GM19351 (cell line): ENCODE results near the gene PARD6G.
A peak's percentile ranks its signal among the peaks of the same experiment; 100 is the strongest.

Experiments
- ATAC-seq: cut with Tn5 transposase; IDR thresholded peaks from one replicate; pipeline ENCODE4 v1.9.1; 2021; ENCODE audit warnings: mild to moderate bottlenecking, moderate library complexity; ENCODE audit not compliant: unreplicated experiment

The PARD6G gene

DNA sequence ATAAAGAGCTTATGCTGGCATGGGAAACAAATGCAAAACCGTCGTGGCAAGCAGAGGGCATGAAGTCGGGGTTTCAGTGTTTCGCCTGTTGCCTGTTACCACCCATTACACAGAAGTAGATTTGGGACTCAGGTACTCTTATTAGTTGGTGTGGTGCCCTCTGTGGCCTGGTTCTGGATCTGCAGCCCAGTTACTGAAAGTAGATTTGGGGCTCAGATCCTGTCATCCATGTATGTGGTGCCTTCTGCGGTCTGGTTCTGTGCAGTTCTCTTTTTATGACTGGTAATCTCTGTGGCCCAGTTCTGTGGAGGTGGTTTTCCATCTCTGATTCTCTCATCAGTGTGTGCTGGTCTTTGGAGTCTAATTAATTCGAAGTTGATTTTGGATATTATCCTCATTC lies 93.0 kb downstream of the PARD6G start:
- peak; percentile 88 for ATAC-seq

DNA sequence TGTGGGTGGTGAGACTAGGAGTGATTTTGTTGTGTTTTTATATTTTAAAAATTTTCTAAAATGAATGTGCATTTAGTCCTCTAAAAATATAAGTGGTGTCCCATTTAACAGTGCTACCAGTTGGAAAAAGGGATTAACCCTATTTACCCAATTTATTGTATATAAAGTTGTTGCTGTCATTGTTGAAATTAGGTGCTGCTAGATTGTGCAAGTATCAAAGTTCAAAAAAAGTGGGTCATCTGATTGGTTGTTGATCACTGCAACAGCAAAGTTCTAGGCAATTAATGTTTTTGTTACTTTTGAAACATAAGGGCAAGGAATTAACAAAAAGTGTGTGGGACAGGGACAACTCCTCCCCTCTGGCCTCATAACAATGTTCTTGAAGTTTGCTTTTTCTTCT lies 97.6 kb downstream of the PARD6G start:
- no peak for ATAC-seq

DNA sequence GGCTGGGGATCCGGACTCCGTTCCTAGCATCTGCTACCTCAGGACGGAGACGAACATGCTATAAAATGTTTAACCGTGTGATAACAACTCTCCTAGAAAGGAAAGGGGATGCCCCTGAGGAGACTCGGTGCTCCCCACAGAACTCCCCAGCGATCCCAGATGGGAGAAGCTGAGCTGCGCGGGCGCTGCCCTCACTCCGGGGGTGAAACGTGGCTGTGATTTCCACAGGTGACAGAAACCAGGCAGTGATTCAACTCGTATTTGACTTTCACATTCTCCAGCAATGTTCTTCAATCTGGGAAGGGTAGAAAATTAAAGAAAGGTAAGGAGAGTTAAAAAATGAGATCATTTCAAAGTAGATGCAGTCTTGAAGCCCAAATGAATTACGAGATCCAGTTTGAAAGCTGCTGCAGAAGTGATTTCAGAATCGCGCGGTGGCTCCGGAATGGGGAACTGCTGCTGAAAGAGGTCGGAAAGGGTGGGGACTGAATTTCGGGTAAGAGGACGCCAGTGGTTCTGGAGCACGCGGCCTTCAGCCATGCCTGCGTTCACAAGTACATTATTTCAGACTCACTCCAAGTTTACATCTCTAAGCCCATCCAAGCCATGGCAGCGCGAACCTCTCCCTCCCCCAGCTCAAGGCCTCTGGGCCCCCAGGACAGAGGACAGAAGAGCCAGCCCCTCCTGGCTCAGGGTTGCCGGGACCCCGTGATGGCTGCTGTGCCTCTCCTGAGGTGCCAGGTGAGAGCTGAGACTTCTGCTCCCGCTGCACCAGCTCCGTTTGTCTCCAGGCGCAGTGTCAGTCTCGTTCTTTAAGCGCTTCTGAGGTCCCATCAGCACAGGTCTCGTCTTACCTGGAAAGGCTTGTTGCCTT lies 98.8 kb downstream of the PARD6G start:
- no peak for ATAC-seq

DNA sequence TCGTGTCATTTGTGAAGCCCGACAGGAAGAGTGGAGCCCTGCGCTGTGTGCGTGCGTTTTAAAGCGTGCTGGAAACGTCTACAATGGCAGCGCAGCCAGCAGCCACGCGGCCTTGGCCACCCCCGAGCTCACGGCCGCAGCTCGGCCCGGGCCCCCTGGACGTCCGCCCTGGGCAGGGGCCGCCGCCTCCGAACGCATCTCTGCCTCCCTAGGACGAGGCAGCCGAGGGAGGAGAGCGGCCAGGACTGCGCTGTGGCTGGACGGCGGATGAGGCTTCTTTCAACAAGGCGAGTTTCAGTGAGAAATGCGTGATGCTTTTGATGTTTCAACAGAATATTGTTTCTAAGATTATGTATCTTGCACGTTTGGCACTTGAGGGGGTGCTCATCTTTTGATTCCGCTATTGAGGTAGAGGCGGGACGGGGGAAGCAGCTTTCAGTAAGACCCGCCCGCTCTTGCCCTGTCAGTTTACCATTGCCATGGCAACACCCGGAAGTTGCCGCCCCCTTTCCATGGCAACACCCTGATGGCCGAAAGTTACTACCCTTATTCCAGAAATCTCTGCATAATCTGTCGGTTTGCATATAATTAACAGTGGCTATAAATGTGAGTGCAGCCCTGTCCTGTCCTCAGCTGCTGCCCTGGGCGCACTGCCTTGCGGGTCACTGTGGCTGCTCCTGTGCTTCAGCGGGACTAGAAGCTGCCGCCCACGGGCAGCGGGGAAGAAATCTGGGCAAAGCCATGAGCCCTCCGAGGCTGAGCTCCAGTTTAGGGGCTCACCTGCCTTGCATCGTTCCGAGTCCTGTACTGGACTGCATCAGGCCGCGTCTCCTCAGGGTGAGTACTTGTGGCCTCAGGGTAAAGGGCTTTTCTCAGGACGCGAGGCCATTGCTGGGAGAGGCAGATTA lies 99.6 kb downstream of the PARD6G start:
- peak; percentile 83 for ATAC-seq

DNA sequence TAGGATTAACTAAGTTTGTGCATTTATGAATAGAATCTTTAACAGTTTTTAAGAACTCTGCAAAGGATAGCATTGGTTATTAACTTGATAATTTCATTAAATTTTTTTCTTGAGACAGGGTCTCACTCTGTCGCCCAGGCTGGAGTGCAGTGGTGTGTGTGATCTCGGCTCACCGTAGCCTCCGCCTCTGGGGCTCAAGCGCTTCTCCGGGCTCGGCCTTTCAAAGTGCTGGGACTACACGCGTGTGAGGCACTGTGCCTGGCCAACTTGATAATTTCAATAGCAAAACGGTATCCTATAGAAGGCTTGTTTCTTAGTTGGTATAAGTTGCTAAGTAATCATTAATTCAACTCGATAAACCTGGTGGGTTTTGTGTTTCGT lies 100.3 kb downstream of the PARD6G start:
- ATAC-seq = peak; percentile 21

DNA sequence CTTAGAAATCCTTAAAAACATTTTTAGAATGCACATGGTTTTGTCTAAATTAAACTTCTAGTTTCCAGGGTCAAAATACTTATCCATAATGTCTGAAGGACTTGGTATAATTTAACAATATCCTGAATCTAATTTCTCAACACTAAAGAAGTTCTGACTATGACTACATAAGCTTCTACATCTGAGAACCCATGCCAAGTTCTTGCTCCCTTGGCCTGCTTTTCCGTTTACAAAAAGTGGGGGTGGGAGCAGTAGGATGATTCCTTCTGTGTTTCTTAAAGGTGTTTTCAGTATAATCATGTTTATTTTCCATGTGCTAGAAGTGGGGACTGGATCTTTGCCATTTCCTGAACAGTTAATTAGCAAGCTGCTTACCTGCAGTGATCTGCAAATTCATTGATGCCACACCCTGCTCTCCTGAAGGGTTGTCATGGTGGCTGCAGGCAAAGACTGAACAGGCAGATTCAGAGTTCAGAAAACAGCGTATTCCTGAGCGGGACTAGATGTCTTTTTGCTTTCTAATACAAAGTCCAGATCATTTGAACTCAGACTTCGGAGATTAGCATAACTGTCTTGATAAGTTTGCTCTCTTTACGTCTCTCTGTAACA lies 102.0 kb downstream of the PARD6G start:
- no peak for ATAC-seq

DNA sequence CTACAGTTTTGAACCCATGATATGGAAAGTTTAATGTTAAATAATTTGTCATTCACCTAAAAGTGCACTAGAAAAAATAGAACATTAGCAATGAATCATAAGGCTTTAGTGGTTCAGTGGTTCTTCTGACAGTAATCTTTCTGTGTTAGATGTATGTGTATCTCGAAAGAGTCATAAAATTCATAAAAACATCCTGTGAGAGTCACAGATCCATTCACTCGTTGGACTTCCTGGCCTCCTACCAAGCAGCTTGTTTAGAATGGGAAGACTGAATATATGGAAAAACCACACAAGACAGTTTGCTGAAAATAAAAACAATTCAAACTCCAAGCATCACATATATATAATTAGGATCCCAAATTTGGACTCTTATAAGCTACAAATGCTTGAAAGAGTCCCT lies 103.4 kb downstream of the PARD6G start:
- no peak for ATAC-seq

DNA sequence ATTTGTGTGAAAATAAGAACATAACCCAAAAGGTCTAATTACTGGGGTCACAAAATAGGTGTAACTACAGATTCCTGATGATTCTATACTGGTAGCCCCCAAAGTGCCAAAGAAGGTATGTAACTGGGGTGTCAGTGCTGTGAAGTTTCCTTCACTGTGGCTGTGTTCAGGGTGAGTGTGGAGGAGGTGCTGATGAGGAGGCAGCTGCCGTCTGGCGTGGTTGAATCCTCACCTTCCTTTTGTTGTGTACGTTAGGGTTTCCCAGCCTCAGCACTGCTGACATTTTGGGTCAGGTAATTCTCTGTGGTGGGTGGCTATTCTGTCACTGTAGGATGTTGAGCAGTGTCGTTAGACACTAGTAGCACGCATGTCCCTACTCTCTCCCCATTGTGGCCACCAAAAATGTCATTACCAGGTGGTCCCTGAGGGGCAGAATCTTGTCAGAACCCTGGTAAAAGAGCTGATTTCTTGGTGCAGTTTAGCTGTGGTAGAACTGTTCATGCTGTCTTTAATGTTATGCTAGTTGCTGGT lies 106.8 kb downstream of the PARD6G start:
- ATAC-seq = no peak

DNA sequence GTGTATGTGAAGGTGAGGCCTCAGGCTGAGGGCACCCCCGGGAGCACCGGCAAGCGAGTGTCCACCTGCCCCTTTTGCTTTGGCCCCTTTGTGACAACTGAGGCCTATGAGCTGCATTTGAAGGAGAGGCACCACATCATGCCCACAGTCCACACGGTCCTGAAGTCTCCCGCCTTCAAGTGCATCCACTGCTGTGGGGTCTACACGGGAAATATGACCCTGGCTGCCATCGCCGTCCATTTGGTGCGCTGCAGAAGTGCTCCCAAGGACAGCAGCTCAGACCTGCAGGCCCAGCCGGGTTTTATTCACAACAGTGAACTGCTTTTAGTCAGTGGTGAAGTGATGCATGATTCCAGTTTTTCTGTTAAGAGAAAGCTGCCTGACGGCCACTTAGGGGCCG lies 109.3 kb downstream of the PARD6G start:
- ATAC-seq = no peak

DNA sequence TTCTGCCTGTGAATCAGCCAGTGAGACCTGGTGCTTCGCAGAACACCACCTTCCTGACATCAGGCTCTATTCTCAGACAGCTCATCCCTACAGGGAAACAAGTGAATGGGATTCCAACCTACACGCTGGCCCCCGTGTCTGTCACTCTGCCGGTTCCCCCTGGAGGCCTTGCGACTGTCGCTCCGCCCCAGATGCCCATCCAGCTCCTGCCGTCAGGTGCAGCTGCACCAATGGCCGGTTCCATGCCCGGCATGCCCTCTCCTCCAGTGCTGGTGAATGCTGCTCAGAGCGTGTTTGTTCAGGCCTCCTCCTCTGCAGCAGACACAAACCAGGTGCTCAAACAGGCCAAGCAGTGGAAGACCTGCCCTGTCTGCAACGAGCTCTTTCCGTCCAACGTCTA lies 110.2 kb downstream of the PARD6G start:
- no peak for ATAC-seq

DNA sequence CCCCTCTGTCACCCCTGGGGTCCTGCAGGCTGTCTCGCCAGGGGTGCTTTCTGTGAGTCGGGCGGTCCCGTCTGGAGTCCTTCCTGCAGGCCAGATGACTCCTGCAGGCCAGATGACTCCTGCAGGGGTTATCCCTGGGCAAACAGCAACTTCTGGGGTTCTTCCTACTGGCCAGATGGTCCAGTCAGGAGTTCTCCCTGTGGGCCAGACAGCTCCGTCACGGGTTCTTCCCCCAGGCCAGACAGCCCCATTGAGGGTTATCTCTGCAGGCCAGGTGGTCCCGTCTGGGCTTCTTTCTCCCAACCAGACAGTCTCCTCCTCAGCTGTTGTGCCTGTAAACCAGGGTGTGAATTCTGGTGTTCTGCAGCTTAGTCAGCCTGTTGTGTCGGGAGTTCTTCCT lies 110.6 kb downstream of the PARD6G start:
- ATAC-seq = no peak

DNA sequence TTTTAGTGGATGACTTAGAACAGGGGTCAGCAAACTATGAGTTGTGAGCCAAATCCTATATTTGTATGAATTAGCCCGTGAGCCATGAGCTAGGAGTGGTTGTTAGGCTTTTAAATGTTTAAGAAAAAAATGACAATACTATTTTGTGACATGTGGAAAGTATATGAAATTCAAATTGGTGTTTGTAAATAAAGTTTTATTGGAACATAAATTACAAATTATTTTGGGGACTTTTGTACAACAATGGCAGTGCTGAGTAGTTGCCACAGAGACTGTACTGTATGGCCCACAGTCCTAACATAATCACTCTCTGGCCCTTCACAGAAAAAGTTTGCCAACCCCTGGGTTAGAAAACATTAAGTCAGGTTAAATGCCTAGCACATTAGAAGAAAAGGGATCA lies 112.2 kb downstream of the PARD6G start:
- no peak for ATAC-seq

DNA sequence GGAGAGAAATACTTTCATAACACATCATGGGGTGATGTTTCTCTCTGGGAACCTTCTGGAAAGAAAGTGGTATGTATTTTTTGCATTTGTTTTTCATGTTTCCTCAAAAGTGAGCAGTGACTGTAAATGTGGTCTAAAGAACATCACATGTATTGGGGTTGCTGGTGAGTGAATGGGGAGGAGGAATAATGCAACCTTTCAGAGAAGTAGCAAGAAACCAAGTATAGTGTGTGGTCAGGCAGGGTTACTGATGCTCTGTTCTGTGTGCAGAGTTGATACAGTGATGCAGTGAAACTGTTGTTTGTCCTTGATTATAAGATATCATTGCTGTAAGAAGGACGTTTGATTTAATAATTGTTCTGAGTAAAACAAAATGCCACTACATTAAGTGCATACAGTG lies 114.2 kb downstream of the PARD6G start:
- no peak for ATAC-seq

DNA sequence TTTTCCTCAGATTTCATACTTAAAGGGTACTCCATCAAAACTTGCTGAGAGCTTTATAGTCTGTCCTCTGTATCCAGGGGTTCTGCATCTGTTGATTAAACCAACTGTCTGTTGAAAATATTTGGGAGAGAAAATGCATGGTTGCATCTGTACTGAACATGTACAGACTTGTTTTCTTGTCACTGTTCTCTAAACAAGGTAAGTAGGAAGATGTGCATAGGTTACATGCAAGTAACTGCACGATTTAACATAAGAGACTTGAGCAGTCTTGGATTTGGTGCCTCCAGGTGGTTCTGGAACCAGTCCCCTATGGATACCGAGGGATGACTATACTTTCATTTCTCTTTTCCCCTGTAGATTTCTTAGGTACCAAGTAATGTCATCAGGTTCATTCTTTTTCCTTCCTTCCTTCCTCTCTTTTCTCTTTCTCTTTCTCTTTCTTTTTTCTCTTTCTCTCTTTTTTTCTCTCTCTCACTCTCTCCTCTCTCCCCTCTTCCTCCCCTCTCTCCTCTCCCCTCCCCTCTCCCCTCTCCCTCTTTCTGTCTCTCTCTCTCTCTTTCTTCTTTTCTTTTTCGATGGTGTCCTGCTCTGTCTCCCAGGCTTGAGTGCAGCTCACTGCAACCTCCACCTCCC lies 115.0 kb downstream of the PARD6G start:
- no peak for ATAC-seq

DNA sequence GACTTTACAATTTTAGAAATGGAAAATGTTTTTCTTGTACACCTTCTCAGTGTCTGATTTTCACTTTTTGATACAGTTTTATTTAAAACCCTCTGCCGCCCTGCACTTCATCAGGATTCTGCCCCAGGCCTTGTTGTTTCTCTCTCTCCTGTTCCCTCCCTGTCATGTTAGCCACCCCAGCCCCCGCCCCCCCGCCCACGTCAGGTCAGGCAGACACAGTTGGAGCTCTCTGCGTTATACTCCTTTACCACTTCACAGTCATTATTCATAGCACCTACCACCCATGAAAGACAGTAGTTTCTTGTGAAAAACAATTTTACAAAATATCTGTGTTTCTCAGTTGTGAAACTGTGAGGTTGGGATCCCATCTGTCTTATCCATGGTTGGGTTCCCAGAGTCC lies 116.8 kb downstream of the PARD6G start:
- ATAC-seq = no peak

DNA sequence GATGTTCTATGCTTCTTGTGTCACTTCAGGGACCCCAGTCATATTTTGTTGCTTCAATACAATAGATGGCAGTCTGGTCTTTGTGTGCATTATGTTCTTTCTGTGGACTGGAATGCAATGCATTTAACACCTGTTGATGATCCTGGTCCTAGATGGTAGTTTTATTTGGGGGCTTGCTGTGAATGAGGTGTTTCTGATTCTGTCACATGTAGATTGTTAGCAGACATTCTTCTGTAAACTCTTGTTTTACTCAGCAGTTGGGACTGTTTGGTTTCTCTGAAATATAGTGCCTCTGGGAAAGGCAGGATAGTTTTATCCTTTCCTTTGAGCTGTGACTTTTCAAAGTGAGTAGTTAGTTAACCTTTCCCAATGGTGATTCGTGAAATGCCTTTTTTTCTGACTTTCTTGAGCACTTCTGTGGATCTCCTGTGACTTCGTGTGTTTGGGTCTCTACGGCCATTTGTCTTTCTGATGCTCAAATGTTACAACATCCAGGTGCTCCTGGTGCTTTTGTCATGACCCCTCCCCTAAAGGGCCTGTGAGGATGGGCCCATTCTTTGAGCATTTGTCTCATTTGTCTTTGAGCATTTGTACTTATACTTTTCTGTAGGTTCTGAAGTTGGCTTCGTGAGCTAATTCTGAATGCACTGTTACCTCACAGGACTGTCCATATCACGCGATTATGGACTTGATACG lies 117.5 kb downstream of the PARD6G start:
- ATAC-seq = no peak

DNA sequence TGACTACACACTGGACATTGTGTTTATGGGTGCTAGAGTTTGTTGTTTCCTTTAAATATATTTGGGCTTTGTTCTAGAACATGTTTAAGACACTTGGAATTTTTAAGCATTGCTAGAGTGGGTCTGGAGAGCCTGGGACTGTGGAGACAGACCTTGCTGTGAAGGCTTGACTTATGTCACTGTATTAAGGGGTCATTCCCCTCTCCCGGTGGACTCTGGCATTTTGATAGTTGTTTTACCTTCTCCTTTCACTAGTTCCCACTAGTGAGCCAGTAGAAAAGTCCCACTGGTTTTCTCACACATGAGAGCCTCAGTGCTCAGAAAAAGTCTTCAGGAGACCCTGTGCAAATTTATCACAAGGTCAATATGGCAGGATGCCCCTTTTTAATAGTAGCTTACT lies 119.7 kb downstream of the PARD6G start:
- ATAC-seq = no peak

DNA sequence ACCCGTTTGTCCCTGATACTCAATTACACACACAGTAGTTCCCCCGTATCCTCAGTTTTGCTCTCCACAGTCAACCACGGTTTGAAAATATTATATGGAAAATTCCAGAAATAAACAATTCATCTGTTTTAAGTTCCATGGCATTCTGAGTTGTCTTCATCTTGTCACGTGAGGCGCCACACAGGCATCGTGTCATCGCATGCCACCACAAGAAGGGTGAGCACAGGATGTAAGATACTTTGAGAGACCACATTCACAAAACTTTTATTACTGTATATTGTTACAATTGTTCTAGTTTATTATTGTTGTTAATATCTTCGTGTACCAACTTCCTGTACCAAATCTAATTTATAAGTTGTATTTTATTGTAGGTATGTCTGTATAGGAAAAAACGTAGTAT lies 120.5 kb downstream of the PARD6G start:
- ATAC-seq = no peak

DNA sequence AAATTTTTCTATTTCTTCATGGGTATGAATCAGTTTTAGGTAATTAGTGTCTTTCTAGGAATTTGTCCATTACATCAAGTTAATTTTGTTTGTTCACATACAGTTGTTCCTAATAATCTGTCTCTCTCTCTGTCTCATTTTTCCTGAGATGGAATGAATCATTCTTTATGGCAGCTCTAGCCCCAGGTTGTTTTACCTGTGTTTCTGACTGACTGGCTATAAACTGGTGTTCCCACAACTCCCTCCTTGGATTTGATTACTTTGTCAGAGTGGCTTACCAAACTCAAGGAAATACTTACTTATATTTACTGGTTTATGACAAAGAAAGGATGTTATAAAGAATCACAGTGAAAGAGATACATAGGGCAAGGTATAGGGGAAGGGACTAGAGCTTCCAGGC lies 123.2 kb downstream of the PARD6G start:
- ATAC-seq = no peak

DNA sequence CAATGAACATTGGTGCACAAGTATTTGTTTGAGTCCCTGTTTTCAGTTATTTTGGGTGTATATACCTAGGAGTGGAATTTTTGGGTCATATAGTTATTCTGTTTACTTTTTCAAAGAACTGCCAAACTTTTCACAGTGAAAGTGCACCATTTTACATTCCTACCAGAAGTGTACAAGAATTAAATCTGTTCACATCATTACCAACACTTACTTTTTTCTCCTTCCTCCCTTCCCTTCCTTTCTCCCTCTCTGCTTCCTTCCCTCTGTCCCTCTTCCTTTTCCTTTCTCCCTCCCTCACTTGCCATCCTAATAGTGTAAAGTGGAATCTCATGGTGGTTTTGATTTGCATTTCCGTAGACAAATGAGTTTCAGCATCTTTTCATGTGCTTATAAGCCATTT lies 126.4 kb downstream of the PARD6G start:
- no peak for ATAC-seq
